Islet precursor cell (in vitro differentiated cells): ENCODE measurements around the gene RBM34.

Source experiments
- DNase-seq: peaks from one replicate; pipeline ENCODE4 v3.0.0-alpha.2; 2018

Gene RBM34

DNA sequence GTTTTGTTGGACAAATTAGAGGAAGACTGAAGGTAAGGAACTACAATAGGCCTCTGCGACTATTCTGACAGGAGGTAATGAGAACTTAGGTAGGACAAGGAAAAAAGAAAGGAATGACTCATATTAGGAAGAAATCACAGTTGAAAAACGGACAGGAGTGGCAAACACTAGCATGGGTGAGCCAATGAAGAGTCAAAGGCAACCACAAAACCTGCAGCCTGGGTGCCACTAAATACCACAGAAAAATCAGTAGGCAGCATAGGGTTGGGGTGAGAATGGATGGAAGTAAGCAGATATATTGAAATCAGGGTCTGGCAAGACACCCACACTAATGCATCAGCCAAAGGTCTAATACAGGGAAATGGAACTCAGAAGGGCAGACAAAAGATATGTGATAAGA, 10.0 kb downstream of the RBM34 start:
- DNase-seq: no peak

DNA sequence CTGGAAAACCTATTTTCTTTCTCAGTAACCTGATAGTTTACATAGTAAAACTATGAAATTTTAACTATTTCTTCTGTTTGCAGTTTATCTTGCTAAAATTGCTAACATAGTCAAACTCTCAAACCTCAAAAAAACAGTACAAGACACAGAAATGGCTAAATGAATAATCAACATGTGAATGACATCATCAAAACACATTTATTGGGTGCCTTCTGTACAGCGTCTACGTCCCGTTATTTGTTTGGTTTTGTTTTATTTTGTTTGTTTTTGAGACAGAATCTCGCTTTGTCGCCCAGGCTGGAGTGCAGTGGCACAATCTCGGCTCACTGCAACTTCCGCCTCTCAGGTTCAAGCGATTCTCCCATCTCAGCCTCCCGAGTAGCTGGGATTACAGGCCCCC, 11.2 kb downstream of the RBM34 start:
- no peak for DNase-seq

DNA sequence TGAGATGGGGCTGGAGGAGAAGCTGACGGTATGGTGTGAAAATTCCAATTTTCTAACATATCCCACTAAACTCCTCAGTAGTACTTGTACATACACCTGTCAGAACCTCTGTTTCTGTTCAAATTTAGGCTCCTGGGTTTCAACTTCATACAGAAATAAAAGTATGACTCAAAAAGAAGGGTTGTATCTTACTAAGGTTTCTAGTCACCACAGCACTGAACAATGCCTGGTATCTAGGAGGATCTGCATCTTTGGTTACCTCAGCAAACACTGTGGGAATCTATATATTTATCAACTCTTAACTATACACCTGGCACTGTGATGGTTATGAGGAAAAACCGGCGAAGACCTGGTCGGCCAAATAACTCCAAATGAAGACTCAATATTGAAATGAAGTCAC, 13.8 kb downstream of the RBM34 start:
- DNase-seq: no peak

DNA sequence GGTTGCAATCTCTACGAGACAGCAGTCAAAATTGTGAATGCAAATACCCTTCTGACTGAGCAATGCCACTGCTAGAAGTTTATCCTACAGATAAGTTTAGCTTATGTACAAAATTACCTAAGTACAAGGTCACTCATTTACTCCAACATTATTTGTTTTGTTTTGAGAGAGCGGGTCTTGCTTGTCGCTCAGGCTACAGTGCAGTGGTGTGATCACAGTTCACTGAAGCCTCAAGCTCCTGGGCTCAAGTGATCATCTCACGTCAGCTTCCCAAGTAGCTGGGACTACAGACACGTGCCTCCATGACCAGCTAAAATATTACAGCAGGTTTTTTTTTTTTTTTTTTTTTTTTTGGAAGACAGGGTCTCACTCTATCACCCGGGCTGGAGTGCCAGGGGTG, 15.4 kb downstream of the RBM34 start:
- DNase-seq: no peak

DNA sequence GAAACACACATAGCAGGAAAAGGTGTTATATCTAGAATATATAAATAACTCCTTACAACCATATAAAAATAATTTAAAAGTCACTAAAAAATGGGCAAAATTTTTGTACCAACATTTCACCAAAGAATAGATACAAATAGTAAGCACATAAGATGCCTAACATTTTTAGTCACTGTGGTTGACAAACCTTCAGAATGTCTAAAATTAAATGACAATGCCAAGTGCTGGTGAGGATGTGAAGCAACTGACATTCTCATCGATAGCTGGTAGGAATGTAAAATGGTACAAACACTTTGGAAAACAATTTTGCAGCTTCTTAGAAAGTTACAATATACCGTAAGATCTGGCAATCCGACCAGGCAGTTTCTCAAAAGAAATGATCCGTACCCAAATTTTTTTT, 18.1 kb downstream of the RBM34 start:
- no peak for DNase-seq

DNA sequence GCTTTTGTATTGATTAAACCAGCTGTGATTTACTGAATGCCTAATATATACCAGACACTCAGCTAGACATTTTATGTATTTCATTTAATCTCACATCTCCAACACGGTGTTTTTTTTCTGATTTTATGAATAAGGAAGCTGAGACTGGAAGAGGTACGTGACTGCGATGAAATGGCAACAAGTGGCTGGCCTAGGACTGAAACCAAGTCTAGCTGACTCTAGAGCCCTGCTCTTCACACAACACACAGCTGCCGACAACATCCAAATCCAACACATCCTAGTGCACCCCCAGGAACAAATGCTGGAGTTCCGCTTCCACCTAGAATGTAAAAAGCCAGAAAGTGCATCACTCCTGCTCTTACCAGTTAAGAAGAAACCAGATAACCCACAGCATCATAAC, 21.7 kb downstream of the RBM34 start:
- DNase-seq: no peak

DNA sequence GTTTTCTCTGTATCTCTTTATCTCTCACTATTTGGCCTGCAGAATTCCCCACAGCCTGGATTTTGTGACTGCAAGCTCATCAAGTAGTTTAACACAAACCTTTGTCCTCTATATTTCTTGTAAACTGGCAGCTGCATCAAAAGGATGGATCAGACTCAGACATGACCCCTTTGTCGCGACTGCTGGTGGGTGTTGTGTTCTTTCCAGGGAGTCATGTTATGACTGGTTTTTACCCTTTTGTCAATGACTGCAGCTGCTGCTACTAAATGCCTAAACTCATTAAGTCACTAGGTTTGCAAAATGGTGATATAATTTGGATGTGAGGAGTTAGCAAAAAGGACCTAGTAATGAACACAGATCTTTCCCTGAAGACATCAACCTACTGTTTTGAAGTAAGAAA, 22.2 kb downstream of the RBM34 start:
- DNase-seq: no peak

DNA sequence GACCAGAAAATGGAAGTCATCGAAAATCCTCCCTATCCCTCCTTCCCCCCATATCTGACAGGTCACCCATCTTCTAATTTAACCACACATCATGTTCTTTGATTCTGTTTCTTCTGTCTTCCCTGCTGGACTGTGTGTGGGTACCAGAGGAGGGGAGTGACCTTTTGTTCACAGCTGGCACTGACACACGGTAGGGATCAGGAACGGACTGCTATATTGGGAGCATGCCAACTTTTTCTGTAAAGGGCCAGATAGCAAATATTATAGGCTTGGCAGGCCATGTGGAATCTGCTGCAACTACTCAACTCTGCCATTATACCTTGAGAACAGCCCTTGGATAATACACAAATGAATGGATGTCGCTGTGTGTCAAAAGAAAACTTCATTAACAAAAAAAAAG, 24.9 kb downstream of the RBM34 start:
- no peak for DNase-seq

DNA sequence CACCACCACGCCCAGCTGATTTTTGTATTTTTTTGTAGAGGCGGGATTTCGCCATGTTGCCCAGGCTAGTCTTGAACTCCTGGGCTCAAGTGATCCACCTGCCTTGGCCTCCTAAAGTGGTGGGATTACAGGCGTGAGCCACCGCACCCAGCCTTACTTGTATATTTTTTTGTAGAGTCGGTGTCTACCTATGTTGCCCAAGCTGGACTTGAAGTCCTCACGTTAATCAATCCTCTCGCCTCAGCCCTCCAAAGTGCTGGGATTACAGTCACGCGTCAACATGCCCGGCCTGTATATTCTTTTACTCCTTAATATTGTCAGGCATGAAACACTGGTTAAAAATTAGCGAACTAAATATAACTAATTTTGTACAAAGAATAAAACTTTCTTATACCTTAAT, 26.9 kb downstream of the RBM34 start:
- DNase-seq: no peak

DNA sequence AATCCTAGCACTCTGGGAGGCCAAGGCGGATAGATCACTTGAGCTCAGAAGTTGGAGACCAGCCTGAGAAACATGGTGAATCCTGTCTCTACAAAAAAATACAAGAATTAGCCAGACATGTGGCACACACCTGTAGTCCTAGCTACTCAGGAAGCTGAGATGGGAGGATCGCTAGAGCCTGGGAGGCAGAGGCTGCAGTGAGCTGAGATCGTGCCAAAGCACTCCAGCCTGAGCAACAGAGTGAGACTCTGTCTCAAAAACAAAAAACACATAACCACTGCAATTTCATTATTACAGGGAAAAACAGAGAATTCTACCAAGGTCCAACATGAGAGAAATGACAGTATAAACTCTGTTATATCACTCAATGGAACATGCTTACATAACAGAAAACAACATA, 28.0 kb downstream of the RBM34 start:
- no peak for DNase-seq

DNA sequence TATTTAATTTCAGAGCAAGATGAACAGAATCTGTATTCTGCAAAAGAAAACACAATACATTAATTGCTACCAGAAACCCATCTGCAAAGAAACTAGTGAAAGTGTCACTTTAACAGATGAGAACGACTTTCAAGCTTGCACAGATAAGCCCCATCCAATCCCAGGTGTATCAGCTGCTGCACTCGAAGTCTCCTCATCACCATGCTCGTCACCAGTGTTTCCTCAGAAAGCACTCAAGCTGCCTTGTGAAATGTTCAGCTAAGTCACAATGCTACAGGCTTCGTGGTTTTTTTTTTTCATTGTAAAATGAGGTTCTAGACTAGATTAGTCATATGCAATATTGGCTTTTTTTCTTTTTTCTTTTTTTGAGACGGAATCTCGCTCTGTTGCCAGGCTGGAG, 29.1 kb downstream of the RBM34 start:
- no peak for DNase-seq

DNA sequence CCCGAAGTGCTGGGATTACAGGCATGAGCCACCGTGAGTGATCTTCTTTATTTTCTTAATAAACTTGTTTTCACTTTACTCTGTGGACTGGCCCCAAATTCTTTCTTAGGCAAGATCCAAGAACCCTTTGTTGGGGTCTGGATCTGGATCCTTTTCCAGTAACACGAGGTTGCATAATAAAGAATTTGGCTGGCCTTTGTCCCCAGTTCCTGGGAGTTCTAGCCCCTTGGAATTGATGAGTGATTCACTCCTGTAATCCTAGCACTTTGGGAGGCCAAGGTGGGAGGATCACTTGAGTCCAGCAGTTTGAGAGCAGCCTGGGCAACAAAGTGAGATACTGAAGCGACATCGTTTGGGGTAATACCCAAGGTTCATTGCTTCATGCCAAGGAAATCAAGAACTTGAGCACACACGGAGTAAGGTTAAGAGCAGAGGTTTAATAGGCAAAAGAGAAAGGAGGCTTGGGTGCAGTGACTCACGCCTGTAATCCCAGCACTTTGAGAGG, 30.2 kb downstream of the RBM34 start:
- no peak for DNase-seq

DNA sequence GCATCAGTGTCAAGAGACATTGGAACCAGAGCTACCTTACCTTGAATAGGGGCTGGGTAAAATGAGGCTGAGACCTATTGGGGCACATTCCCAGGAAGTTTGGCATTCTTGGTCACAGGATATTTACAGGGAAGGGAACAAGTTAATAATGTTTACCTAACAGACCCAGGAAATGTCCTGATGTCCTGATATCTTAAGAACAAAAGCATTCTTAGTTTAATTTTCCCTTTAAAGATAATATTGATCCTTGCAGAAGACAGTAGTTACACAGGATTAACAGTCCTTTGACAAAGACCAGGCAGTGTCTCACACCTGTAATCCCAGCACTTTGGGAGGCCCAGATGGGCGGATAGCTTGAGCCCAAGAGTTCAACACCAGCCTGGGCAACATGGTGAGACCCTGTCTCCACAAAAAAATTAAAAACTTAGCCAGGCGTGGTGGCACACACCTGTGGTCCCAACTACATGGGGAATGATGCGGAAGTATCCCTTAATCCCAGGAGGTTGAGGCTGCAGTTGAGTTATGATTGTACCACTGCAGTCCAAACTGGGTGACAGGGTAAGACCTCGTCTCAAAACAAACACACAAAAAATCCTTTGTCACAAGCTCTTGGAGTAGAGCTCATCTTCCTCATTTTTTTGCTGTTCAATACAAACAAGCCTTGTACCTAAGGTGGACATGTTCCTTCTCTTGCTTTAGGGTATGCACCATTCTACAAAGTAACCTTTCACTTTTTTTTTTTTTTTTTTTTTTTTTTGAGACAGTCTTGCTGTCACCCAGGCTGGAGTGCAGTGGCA, 31.1 kb downstream of the RBM34 start:
- DNase-seq: no peak

DNA sequence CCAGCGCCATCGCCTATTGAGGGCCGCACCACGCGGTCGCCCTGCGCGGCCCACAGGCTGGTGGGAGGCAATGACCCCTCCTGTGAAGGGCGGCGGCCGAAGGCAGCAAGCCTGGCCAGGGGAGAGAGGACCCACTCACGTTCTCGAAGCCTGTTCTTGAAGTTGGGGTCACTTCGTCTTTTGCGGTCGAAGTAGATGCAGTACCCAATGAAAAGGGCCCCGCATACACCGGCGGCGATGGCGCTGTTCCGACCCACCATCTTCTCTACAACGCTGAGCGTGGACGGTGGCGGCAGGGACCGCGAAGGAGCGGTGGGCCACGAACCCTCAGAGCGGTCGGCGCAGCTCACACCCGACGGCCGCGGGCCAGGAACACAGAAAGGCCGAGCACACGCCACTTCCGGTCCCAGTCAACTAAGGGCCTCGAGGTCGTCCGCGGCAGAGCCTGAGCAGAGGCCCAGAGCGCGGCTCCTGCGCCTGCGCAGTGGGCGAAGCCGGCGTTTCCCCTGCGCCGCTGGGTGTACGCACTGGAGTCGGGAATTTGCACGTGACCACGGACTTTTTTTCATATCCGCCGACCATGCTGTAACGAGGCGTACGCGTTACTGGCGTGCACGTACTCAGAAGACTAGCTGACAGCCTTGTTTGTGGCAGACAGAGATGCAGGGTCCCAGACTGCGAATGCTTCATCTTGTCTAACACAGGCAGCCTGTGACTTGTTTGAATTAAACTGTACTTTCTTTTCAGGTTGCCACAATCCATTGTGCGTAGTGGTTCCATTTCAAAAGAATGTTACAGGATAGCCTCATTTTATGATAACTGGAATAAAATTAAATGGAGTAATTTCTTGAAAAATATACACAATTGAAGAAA, 32.4 kb downstream of the RBM34 start, which contains the start of gene TOMM20:
Gene TOMM20 (minus strand): TSS at position 382 of the 873 bp plus-strand sequence. CDS start 122 bp downstream, at position 260.
- peak; percentile 99 for DNase-seq

DNA sequence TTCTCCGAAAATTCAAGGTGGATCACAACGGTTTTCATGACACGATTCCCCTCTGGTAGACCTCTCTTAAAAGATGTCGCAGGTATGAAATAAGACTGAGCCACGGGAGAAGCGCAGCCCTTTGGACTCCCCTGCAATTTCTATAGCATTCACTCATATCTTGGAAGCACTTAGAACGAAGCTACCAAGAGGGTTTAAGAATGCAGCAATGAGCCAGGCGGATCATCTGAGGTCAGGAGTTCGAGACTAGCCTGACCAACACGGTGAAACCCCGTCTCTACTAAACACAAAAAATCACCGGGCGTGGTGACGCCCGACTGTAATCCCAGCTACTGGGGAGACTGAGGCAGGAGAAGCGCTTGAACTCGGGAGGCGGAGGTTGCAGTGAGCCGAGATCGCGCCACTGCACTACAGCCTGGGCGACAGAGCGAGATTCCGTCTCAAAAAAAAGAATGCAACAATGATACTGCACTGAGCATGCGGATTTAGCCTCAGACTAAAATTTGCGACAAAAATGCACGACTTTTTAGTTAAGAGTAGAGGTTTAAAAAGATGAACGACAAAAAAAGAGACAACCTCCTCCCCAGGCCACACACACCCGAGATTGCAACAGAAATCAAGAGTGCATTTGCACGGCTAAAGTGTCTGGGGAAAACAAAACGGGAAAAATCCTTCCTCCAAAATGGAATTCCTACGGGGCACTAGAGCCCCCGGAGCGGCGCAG, 33.2 kb downstream of the RBM34 start:
- no peak for DNase-seq

DNA sequence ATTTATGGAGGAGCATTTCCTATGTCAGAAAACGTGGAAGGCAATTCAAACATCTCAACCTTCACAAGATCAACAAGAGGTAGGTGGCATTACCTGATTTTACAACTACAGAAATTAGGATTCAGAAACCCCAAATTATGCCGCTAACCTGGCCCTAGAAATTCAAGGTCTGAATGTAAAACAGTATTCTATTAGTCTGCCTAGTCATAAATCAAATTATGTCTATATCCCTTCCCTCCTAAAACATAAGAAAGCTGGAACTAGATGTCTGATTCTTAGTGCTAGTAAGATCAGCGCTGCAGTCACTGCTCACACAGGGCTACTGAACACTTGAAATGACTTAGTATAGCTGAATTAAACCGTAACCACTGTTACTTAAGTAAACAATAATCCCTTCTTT, 33.8 kb downstream of the RBM34 start:
- DNase-seq: no peak

DNA sequence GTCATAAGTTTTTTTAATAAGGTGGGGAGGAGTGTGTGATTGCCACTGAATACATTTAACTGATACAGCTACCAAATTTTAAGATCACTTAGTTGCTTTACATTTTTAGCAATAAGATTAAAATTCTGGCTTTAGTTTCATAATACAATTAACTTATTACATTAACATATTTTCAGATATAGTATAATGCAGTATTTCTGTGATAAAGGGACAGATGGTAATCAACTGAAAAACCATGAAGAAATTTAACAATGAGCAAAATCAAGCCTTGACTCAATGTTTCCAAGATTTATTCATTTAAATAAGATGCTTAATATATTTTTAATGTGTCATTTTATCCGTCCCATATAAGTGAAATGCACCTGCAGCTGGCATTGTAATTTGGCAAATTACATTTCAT, 36.4 kb downstream of the RBM34 start:
- no peak for DNase-seq

DNA sequence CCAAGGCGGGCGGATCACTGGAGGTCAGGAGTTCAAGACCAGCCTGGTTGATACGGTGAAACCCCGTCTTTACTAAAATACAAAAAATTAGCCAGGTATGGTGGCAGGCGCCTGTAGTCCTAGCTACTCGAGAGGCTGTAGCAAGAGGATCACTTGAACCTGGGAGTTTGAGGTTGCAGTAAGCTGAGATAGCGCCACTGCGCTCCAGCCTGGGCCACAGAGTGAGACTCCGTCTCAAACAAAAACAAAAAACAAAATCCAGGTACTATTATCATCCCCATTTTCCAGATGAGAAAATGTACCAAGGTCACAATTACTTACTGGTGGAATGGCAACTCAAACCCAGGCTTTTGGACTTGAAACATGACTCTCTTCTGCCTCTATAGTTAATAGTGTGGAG, 36.9 kb downstream of the RBM34 start:
- DNase-seq: no peak

DNA sequence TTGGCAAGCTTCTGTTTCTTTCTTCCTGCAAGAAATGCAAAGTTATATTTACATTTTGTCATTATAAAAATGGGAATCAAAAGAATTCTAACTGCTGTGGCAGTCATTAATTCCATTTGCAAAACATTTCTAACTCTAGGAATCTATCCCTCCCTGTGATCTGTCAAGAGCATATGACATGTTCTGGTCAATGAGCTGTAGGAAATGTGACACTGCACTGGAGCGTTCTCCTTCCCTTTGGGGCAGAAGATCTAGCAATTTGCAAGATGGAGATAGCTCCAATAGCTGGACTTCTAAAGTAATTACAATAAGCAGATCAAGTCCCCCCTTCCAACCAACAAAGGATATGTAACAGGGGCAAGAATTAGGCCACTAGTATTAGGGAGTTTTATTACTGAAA, 38.7 kb downstream of the RBM34 start:
- DNase-seq: no peak

DNA sequence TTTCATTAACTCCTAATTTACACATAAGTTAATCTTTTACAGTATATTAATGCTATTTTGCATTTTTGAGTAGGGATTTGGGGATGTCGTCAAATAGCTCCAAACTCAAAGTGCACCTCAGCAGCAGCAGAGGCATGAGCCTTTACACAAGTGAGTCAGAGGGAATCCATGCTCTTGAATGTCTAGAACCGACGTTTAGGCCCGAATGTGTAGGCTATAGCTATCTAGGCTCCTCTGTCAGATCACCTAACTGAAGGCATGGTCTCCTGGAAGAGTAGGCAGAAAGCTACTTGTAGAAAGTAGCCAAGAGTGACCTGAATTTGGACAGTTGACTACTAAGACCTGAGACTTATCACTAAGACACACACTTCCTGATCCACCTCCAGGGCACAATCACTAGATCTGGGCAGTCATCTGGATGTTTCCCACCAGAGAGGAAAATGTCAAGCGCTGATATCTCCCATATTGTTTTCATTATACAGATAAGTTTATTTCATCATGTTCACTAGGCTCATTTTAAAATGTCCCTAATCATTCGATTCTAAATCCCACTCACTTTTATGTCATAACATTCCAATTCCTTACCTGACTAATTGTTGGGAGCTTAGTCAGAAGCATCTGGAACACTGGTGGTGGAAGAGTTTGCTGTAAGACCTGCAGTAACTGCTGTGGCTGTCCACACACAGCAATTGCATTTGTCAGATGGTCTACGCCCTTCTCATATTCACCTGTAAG, 47.7 kb downstream of the RBM34 start:
- no peak for DNase-seq

DNA sequence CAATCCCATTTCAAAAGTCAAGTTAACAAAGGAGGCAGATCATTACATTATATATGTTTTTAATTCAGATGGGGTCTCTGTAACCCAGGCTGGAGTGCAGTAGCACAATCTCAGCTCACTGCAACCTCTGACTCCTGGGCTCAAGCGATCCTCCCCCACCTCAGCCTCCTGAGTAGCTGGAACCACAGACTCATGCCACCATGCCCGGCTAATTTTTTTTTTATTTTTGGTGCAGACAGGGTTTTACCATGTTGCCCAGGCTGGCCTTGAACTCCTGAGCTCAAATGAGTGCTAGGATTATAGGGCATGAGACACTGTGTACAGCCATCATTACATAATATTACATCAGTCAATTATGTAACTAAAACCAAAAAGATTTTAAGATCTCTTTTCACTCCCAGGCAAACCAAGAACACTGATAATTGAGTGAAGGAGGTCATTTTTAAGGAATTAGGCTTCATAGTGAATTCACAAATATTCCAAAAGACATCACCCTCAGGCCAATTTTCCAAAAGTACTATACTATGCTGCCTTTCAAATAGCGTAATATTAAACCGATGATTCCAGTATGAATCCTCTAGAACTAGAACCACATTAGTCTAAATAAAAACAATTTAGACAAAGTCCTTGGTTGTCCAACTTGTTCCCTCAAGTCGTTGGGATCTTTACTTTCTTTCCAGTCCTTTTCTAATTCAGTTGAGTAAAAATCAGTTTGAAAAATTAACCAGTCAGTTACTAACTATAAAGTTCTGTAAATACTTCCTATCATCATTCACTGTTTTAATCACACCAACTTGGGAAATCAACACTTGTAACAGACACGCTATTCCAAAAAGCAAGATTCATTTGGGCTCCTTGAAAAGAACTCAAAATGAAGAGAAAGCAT, 48.5 kb downstream of the RBM34 start:
- peak; percentile 14 for DNase-seq

DNA sequence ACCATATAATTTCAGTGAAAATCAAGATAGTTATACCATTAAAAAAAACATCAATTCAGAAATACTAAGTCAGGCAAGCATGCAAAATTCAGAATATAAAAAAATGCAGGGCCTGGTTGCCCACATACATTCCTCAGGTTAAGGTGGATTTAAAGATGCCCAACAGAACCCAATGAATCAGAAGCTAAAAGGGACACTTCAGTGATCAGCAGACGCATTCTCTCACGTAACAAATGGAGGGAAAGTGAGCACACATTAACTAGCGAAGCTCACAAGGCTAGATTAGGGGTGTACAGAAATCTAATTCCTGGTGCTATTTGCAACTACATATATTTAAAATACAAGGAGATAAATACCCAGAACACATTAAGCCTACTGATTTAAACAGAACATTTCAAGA, 49.9 kb downstream of the RBM34 start:
- no peak for DNase-seq
